Measurements from ENCODE around the gene ENTPD8. TPM values are rescaled to one million over a fixed set of nuclear protein-coding genes. Genes with fewer than 3 reads are reported as not detected.

Gene ENTPD8
- total and polyA plus RNA-seq, 2 of the 13 experiments (the other 11 are each of a cell fraction or from before 2014, with no cell fraction given) = 0.26 to 0.44 TPM

- TF ChIP-seq TARDBP (CRISPR knock-in tag; IDR thresholded peaks at IDR 0.05) (no peak), DMTF1 (CRISPR knock-in tag; IDR thresholded peaks at IDR 0.05) (no peak), SIX4 (CRISPR knock-in tag; IDR thresholded peaks at IDR 0.05) (no peak), PLRG1 (conservative IDR thresholded peaks at IDR 0.05) (no peak)
- TF ChIP-seq, protein P1, sequence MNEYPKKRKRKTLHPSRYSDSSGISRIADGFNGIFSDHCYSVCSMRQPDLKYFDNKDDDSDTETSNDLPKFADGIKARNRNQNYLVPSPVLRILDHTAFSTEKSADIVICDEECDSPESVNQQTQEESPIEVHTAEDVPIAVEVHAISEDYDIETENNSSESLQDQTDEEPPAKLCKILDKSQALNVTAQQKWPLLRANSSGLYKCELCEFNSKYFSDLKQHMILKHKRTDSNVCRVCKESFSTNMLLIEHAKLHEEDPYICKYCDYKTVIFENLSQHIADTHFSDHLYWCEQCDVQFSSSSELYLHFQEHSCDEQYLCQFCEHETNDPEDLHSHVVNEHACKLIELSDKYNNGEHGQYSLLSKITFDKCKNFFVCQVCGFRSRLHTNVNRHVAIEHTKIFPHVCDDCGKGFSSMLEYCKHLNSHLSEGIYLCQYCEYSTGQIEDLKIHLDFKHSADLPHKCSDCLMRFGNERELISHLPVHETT (CRISPR knock-in tag; conservative IDR thresholded peaks at IDR 0.05) = no peak
These were observed 2.5 kb downstream of the ENTPD8 start (continued) for GRCh38 chr9:137438591-137439157.

GRCh38 chr9:137437691-137438590 lies 3.2 kb downstream of the ENTPD8 start:
- peaks cover 31% of the 10 kb centered on the region for H3K4me1 ChIP-seq (ENCODE audit: insufficient read depth, low read length)
- no peaks in the 10 kb centered on the region for H4K20me1 ChIP-seq (ENCODE audit: insufficient read depth, low read length)
- in situ Hi-C loops (cut with HindIII; ENCODE audit: extremely low pct_ligation_motif_present, low pct_unique_long_range_greater_than_20kb) = no loop called here
- DNase-seq (ENCODE audit: low spot score) (no peak), FAIRE-seq (no peak), ATAC-seq (no peak)
- intact Hi-C loops (cut with micrococcal nuclease; ENCODE audit: unreplicated experiment) = no loop called here
- H3K79me2 ChIP-seq (ENCODE audit: insufficient read depth, low read length) = no peaks in the 10 kb centered on the region
- no peak overlapping the region for H3K27ac ChIP-seq (ENCODE audit: extremely low read length, insufficient read depth, low read length)
- H2AFZ ChIP-seq (ENCODE audit: low read length) = no peak overlapping the region
- no peaks in the 10 kb centered on the region for H3K9me3 ChIP-seq (ENCODE audit: low read length)
- H3K4me2 ChIP-seq (ENCODE audit: low read depth, low read length) = no peak overlapping the region
- CTCF ChIA-PET (ENCODE audit: low intra/inter-chr PET ratio, low total read pairs) = no interaction called here
- BruUV-seq (replicated peaks) = no TSS peak
- TF ChIP-seq DNMT1 (CRISPR knock-in tag; IDR thresholded peaks at IDR 0.05) = no peak
- TF ChIP-seq, protein P2, sequence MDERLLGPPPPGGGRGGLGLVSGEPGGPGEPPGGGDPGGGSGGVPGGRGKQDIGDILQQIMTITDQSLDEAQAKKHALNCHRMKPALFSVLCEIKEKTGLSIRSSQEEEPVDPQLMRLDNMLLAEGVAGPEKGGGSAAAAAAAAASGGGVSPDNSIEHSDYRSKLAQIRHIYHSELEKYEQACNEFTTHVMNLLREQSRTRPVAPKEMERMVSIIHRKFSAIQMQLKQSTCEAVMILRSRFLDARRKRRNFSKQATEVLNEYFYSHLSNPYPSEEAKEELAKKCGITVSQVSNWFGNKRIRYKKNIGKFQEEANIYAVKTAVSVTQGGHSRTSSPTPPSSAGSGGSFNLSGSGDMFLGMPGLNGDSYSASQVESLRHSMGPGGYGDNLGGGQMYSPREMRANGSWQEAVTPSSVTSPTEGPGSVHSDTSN (CRISPR knock-in tag; IDR thresholded peaks at IDR 0.05) = no peak
- TF ChIP-seq ZMAT3 (CRISPR knock-in tag; conservative IDR thresholded peaks at IDR 0.05) = no peak
- no peak for TF ChIP-seq ZNF740 (CRISPR knock-in tag; IDR thresholded peaks at IDR 0.05)
- TF ChIP-seq MTA1 (CRISPR knock-in tag; IDR thresholded peaks at IDR 0.05; ENCODE audit: borderline replicate concordance) = no peak
- TF ChIP-seq FOXJ3 (CRISPR knock-in tag; IDR thresholded peaks at IDR 0.05; ENCODE audit: borderline replicate concordance) = no peak
- POLR2A ChIA-PET = no interaction called here
- H3K36me3 ChIP-seq (replicated peaks in 1 of 2; ENCODE audit: control insufficient read depth in 1 of 2, insufficient read depth in 2 of 2, low read length in 2 of 2) = no peaks in the 10 kb centered on the region
- no peak overlapping the region for H3K9ac ChIP-seq (ENCODE audit: insufficient read depth, low read depth, low read length)
- 30% methylated on average over 4 of the region's 40 CpGs for WGBS (ENCODE audit: low lambda C conversion rate)
- peaks cover 11 to 35% of the 10 kb centered on the region in 2 experiments; a peak in 3 of 5 replicates for H3K27me3 ChIP-seq (ENCODE audit: control insufficient read depth in 1 of 2, insufficient read depth in 2 of 2, low read length in 2 of 2)
- H3K4me3 ChIP-seq (replicated peaks in 1 of 3; ENCODE audit: insufficient read depth in 1 of 3, low read depth in 2 of 3, low read length in 3 of 3) = no peak overlapping the region
